Measurements from ENCODE around the gene PRR29. TPM values are rescaled to one million over a fixed set of nuclear protein-coding genes. Genes with fewer than 3 reads are reported as not detected.

Gene PRR29
- total RNA-seq, 4 donors from 2014 or later: 0.17 to 0.82 (median 0.57) TPM; not detected in 1

GRCh38 chr17:63975541-63976092 lies 22.5 kb upstream of the PRR29 start:
- TF ChIP-seq CTCF (IDR thresholded peaks at IDR 0.05; ENCODE audit: low read depth): no peak

GRCh38 chr17:63976702-63977101 lies 21.4 kb upstream of the PRR29 start:
- TF ChIP-seq CTCF (IDR thresholded peaks at IDR 0.05; ENCODE audit: low read depth): no peak

GRCh38 chr17:63978272-63979200 lies 19.6 kb upstream of the PRR29 start:
- no peak for TF ChIP-seq CTCF (IDR thresholded peaks at IDR 0.05; ENCODE audit: low read depth)

GRCh38 chr17:63983320-63983719 lies 14.8 kb upstream of the PRR29 start:
- no peak for TF ChIP-seq CTCF (IDR thresholded peaks at IDR 0.05; ENCODE audit: low read depth)

GRCh38 chr17:63984236-63984635 lies 13.9 kb upstream of the PRR29 start:
- no peak for TF ChIP-seq CTCF (IDR thresholded peaks at IDR 0.05; ENCODE audit: low read depth)

GRCh38 chr17:63984651-63985386 lies 13.3 kb upstream of the PRR29 start:
- no peak for TF ChIP-seq CTCF (IDR thresholded peaks at IDR 0.05; ENCODE audit: low read depth)

All from subcutaneous adipose tissue (tissue), 4 donors.